K562 (cell line): Measurements from ENCODE around the gene LRRC41. TPM values are rescaled to one million over a fixed set of nuclear protein-coding genes. Genes with fewer than 3 reads are reported as not detected.

Experiments used
- BCL6 ChIP-seq: fragments of 250-450 bp; sonication (Bioruptor Pico); IDR thresholded peaks from 2 replicates; pipeline ENCODE4 v1.4.0; 2020
- CCAR2 ChIP-seq: fragments of 200-400 bp; formaldehyde crosslinking; IDR thresholded peaks from 2 replicates; pipeline ENCODE4 v1.6.1; 2017; ENCODE audit warnings: mild to moderate bottlenecking, low read depth, low read length
- L3MBTL2 ChIP-seq: fragments of 450-650 bp; IDR thresholded peaks from 2 replicates; pipeline ENCODE4 v1.6.1; 2016; ENCODE audit warnings: mild to moderate bottlenecking, moderate library complexity
- MAFF ChIP-seq: IDR thresholded peaks from 2 replicates; pipeline ENCODE4 v1.6.1; 2012; ENCODE audit warnings: low read length, improper control_type of control experiment
- MCM2 ChIP-seq: fragments of 450-650 bp; IDR thresholded peaks from 2 replicates; pipeline ENCODE4 v1.6.1; 2017; ENCODE audit warnings: low read depth, mild to moderate bottlenecking
- NCOA4 ChIP-seq: fragments of 450-650 bp; IDR thresholded peaks from 2 replicates; pipeline ENCODE4 v1.6.1; 2018; ENCODE audit warnings: mild to moderate bottlenecking; ENCODE audit not compliant: partially characterized antibody
- POLR2G ChIP-seq: fragments of 200-400 bp; formaldehyde crosslinking; IDR thresholded peaks from 2 replicates; pipeline ENCODE4 v1.6.1; 2017; ENCODE audit warnings: low read depth, mild to moderate bottlenecking, antibody characterized with exemption, low read length, moderate library complexity
- SAFB2 ChIP-seq: fragments of 200-400 bp; formaldehyde crosslinking; IDR thresholded peaks from 2 replicates; pipeline ENCODE4 v1.6.1; 2018; ENCODE audit warnings: borderline replicate concordance, low read length, low read depth, moderate library complexity; ENCODE audit not compliant: severe bottlenecking
- TAL1 ChIP-seq: fragments of 450-650 bp; IDR thresholded peaks from 2 replicates; pipeline ENCODE4 v1.6.1; 2016; ENCODE audit warnings: mild to moderate bottlenecking
- TEAD4 ChIP-seq, 2 experiments: sonication (generic) in 1 of 2; formaldehyde crosslinking in 1 of 2; IDR thresholded peaks; 2 replicates each; pipeline versions ENCODE4 v1.6.1 to v1.8.0; 2012 to 2022; ENCODE audit warnings: borderline replicate concordance in 1 of 2, inconsistent platforms in 1 of 2, low read length in 1 of 2, mild to moderate bottlenecking in 1 of 2, missing genetic modification reagents in 1 of 2
- ZBED1 ChIP-seq: IDR thresholded peaks from 2 replicates; pipeline ENCODE4 v1.6.1; 2014
- ZNF146 ChIP-seq: IDR thresholded peaks from one replicate; pipeline ENCODE4 v1.6.1; 2018; ENCODE audit warnings: missing compliant biosample characterization; ENCODE audit not compliant: unreplicated experiment
- ZNF445 ChIP-seq: fragments of 250-450 bp; sonication (Bioruptor Pico); IDR thresholded peaks from 2 replicates; pipeline ENCODE4 v1.4.0; 2020; ENCODE audit warnings: low read depth, mild to moderate bottlenecking, moderate library complexity
- ZNF512 ChIP-seq: IDR thresholded peaks from 2 replicates; pipeline ENCODE4 v1.6.1; 2016; ENCODE audit warnings: missing genetic modification characterization, missing compliant biosample characterization
- ZNF655 ChIP-seq: fragments of 250-450 bp; sonication (Bioruptor Pico); IDR thresholded peaks from 2 replicates; pipeline ENCODE4 v1.5.0; 2021
- ZNF707 ChIP-seq: fragments of 250-450 bp; sonication (Bioruptor Pico); conservative IDR thresholded peaks from 2 replicates; pipeline ENCODE4 v1.8.0; 2022; ENCODE audit warnings: inconsistent platforms, mild to moderate bottlenecking, moderate library complexity
- polyA plus RNA-seq, 8 experiments: library from polyadenylated mRNA; depleted of rRNA in 4 of 8; stranded (reverse) in 5 of 8; unstranded in 3 of 8; fragments of >200 nt; fragmentation: Nextera tagmentation in 2 of 8; fragmentation: Illumina TruSeq in 1 of 8; extraction: Ambion mirVana in 2 of 8; extraction: Trizol in 1 of 8; gene quantifications; 2 replicates each; pipeline versions ENCODE4 v1.2.1 to v1.2.3, GENCODE V29; 2011 to 2014; ENCODE audit warnings: inconsistent platforms in 1 of 8, missing spikeins in 1 of 8
- total RNA-seq, 7 experiments: library from RNA; depleted of rRNA in 6 of 7; stranded (reverse); fragments of >200 nt in 6 of 7; fragmentation: Illumina TruSeq in 2 of 7; extraction: Trizol in 2 of 7; gene quantifications; 2 replicates each; pipeline versions ENCODE4 v1.2.1 to v1.2.3, GENCODE V29; 2011 to 2021; ENCODE audit warnings: low replicate concordance in 1 of 7
- TF ChIP-seq, protein P1 (sequence below): sonication (generic); formaldehyde crosslinking; IDR thresholded peaks from 2 replicates; pipeline ENCODE4 v1.8.1; 2023; ENCODE audit warnings: mild to moderate bottlenecking, missing genetic modification reagents
- TF ChIP-seq, protein P2 (sequence below): sonication (generic); formaldehyde crosslinking; IDR thresholded peaks from 2 replicates; pipeline ENCODE4 v1.8.0; 2023; ENCODE audit warnings: mild to moderate bottlenecking, missing genetic modification reagents

LRRC41 gene
- total and polyA plus RNA-seq, 9 of the 15 experiments (the other 6 are each of a cell fraction or from before 2014, with no cell fraction given): 10.5 to 64.7 (median 44.2) TPM

GRCh38 chr1:46302641-46303037 is 777 bp downstream of the LRRC41 start (continued):
- no peak for TF ChIP-seq SAFB2
- TF ChIP-seq NCOA4: no peak
- TF ChIP-seq MCM2: no peak
- no peak for TF ChIP-seq ZBED1
- no peak for TF ChIP-seq ZNF655 (CRISPR knock-in tag)
- no peak for TF ChIP-seq ZNF707 (CRISPR knock-in tag)
- TF ChIP-seq, protein P1, sequence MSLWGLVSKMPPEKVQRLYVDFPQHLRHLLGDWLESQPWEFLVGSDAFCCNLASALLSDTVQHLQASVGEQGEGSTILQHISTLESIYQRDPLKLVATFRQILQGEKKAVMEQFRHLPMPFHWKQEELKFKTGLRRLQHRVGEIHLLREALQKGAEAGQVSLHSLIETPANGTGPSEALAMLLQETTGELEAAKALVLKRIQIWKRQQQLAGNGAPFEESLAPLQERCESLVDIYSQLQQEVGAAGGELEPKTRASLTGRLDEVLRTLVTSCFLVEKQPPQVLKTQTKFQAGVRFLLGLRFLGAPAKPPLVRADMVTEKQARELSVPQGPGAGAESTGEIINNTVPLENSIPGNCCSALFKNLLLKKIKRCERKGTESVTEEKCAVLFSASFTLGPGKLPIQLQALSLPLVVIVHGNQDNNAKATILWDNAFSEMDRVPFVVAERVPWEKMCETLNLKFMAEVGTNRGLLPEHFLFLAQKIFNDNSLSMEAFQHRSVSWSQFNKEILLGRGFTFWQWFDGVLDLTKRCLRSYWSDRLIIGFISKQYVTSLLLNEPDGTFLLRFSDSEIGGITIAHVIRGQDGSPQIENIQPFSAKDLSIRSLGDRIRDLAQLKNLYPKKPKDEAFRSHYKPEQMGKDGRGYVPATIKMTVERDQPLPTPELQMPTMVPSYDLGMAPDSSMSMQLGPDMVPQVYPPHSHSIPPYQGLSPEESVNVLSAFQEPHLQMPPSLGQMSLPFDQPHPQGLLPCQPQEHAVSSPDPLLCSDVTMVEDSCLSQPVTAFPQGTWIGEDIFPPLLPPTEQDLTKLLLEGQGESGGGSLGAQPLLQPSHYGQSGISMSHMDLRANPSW: peak; percentile 16; the same call in 1 of the 2 replicates
- no peak for TF ChIP-seq ZNF146 (CRISPR knock-in tag)
- TF ChIP-seq ZNF445: no peak
- no peak for TF ChIP-seq ZNF512 (tag)
- TF ChIP-seq TAL1: no peak
- no peak for TF ChIP-seq L3MBTL2
- TF ChIP-seq, protein P2, sequence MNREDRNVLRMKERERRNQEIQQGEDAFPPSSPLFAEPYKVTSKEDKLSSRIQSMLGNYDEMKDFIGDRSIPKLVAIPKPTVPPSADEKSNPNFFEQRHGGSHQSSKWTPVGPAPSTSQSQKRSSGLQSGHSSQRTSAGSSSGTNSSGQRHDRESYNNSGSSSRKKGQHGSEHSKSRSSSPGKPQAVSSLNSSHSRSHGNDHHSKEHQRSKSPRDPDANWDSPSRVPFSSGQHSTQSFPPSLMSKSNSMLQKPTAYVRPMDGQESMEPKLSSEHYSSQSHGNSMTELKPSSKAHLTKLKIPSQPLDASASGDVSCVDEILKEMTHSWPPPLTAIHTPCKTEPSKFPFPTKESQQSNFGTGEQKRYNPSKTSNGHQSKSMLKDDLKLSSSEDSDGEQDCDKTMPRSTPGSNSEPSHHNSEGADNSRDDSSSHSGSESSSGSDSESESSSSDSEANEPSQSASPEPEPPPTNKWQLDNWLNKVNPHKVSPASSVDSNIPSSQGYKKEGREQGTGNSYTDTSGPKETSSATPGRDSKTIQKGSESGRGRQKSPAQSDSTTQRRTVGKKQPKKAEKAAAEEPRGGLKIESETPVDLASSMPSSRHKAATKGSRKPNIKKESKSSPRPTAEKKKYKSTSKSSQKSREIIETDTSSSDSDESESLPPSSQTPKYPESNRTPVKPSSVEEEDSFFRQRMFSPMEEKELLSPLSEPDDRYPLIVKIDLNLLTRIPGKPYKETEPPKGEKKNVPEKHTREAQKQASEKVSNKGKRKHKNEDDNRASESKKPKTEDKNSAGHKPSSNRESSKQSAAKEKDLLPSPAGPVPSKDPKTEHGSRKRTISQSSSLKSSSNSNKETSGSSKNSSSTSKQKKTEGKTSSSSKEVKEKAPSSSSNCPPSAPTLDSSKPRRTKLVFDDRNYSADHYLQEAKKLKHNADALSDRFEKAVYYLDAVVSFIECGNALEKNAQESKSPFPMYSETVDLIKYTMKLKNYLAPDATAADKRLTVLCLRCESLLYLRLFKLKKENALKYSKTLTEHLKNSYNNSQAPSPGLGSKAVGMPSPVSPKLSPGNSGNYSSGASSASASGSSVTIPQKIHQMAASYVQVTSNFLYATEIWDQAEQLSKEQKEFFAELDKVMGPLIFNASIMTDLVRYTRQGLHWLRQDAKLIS: 0 out of 2 replicates have a peak, but pooled peaks have one; percentile 57
- TF ChIP-seq MAFF: no peak
- TF ChIP-seq CCAR2: no peak
- no peak for TF ChIP-seq TEAD4 (IDR thresholded peaks at IDR 0.05; ENCODE audit: low read length)
- 0 out of 2 replicates have a peak, but pooled peaks have one; percentile 82 for TF ChIP-seq TEAD4 (CRISPR knock-in tag; IDR thresholded peaks at IDR 0.05; ENCODE audit: borderline replicate concordance)
- no peak for TF ChIP-seq BCL6
- peak; percentile 75 for TF ChIP-seq POLR2G
